GM21367 (cell line): ENCODE measurements around the gene GNMT.

Experiments used
- ATAC-seq: cut with Tn5 transposase; IDR thresholded peaks from one replicate; pipeline ENCODE4 v1.9.1; 2021; ENCODE audit not compliant: unreplicated experiment

Gene GNMT

GRCh38 chr6:42960243-42961019, at the start of gene GNMT:
Gene GNMT, plus strand, starts transcription at chr6:42960754. Its CDS starts 14 bp downstream, at chr6:42960768.
- ATAC-seq, result no peak

- no peak for ATAC-seq
These were observed 49.2 kb upstream of the GNMT start for GRCh38 chr6:42911171-42912021.

- ATAC-seq, result no peak
These were observed 46.0 kb upstream of the GNMT start for GRCh38 chr6:42914546-42914945.

GRCh38 chr6:42915732-42916131, 44.8 kb upstream of the GNMT start, which contains the start of gene PTCRA:
Gene PTCRA, plus strand, starts transcription at chr6:42916053. Its CDS starts 17 bp downstream, at chr6:42916070.
- no peak for ATAC-seq

- ATAC-seq, result no peak
These were observed 44.3 kb upstream of the GNMT start for GRCh38 chr6:42916288-42916687.

- ATAC-seq, result no peak
These were observed 38.8 kb upstream of the GNMT start for GRCh38 chr6:42921801-42922200.

GRCh38 chr6:42923666-42924065, 36.9 kb upstream of the GNMT start:
- ATAC-seq, result no peak

- no peak for ATAC-seq
These were observed 35.2 kb upstream of the GNMT start for GRCh38 chr6:42925248-42925857.

GRCh38 chr6:42928986-42929820, 31.4 kb upstream of the GNMT start, which contains the start of gene CNPY3:
Gene CNPY3, plus strand, starts transcription at chr6:42929480. Its CDS starts 91 bp downstream, at chr6:42929571.
- peak; percentile 66 for ATAC-seq

GRCh38 chr6:42929821-42930360, 30.7 kb upstream of the GNMT start:
- ATAC-seq, result peak; percentile 46

- no peak for ATAC-seq
These were observed 28.1 kb upstream of the GNMT start for GRCh38 chr6:42932412-42932811.

- ATAC-seq, result no peak
These were observed 27.3 kb upstream of the GNMT start for GRCh38 chr6:42933205-42933604.

GRCh38 chr6:42935322-42935721, 25.2 kb upstream of the GNMT start:
- no peak for ATAC-seq

- ATAC-seq, result no peak
These were observed 24.2 kb upstream of the GNMT start for GRCh38 chr6:42936398-42936797.

GRCh38 chr6:42937548-42938427, 22.8 kb upstream of the GNMT start:
- ATAC-seq, result no peak

- no peak for ATAC-seq
These were observed 22.1 kb upstream of the GNMT start for GRCh38 chr6:42938428-42938796.

GRCh38 chr6:42938987-42939809, 21.4 kb upstream of the GNMT start:
- no peak for ATAC-seq

GRCh38 chr6:42939810-42940167, 20.8 kb upstream of the GNMT start:
- no peak for ATAC-seq
